ENCODE results near the gene ZNF853. TPM values are rescaled to one million over a fixed set of nuclear protein-coding genes. Genes with fewer than 3 reads are reported as not detected.
"Not testable (repeated sequence)": the region's sequence is repeated elsewhere in the genome, so short reads cannot be mapped to it uniquely, and the experiment has no call there.

Gene ZNF853
- total RNA-seq, 3 donors from 2014 or later: 5.8 to 11.7 (median 11.5) TPM

GRCh38 chr7:6575281-6576023 lies 40.0 kb upstream of the ZNF853 start:
- Histone ChIP-seq H3K4me3 (no peak overlapping the region), H3K36me3 (no peaks in the 10 kb centered on the region), H3K4me1 (no peaks in the 10 kb centered on the region), H3K27me3 (no peaks in the 10 kb centered on the region), H3K9me3 (no peaks in the 10 kb centered on the region), H3K27ac (no peak overlapping the region)
- no peak for TF ChIP-seq POLR2AphosphoS5 (IDR thresholded peaks at IDR 0.05)
- TF ChIP-seq POLR2A (IDR thresholded peaks at IDR 0.05): no peak
- TF ChIP-seq CTCF (IDR thresholded peaks at IDR 0.05): no peak
- DNase-seq (ENCODE audit: low spot score in 2 of 2): no peak
- intact Hi-C loops (cut with DNase I; ENCODE audit: low total_unique reads): no loop called here

GRCh38 chr7:6576024-6576866 lies 39.2 kb upstream of the ZNF853 start:
- DNase-seq (ENCODE audit: low spot score in 2 of 2): no peak
- H3K27me3 ChIP-seq: no peaks in the 10 kb centered on the region
- no peak overlapping the region for H3K27ac ChIP-seq
- H3K4me3 ChIP-seq: peak overlapping the region; percentile 37 to 72 (median 69)
- no peaks in the 10 kb centered on the region for H3K4me1 ChIP-seq
- no peaks in the 10 kb centered on the region for H3K9me3 ChIP-seq
- no peaks in the 10 kb centered on the region for H3K36me3 ChIP-seq
- intact Hi-C loops (cut with DNase I; ENCODE audit: low total_unique reads): no loop called here
- TF ChIP-seq POLR2A (IDR thresholded peaks at IDR 0.05) (no peak), CTCF (IDR thresholded peaks at IDR 0.05) (no peak), POLR2AphosphoS5 (IDR thresholded peaks at IDR 0.05) (no peak)

- H3K9me3 ChIP-seq; H3K36me3 ChIP-seq; H3K4me1 ChIP-seq; intact Hi-C loops (cut with DNase I; ENCODE audit: low total_unique reads); H3K27me3 ChIP-seq; DNase-seq (ENCODE audit: low spot score in 2 of 2): not testable (repeated sequence)
- peak overlapping the region; percentile 95 for H3K27ac ChIP-seq
- H3K4me3 ChIP-seq: peak overlapping the region; percentile 69 to 75 (median 72)
Measured at GRCh38 chr7:6576867-6577368, 38.5 kb upstream of the ZNF853 start.

- Histone ChIP-seq H3K4me1 (no peaks in the 10 kb centered on the region), H3K36me3 (no peaks in the 10 kb centered on the region), H3K9me3 (no peaks in the 10 kb centered on the region), H3K27ac (peak within 1 kb of the TSS; percentile 95), H3K4me3 (peak within 1 kb of the TSS; percentile 69 to 75 (median 72)), H3K27me3 (no peaks in the 10 kb centered on the region)
- DNase-seq (ENCODE audit: low spot score in 2 of 2): peak; percentile 53 to 75
- TF ChIP-seq POLR2A (IDR thresholded peaks at IDR 0.05): peak; percentile 92
- TF ChIP-seq CTCF (IDR thresholded peaks at IDR 0.05): no peak
- peak; percentile 82 to 87 (median 84) for TF ChIP-seq POLR2AphosphoS5 (IDR thresholded peaks at IDR 0.05)
- intact Hi-C loops (cut with DNase I; ENCODE audit: low total_unique reads): no loop called here
Measured at GRCh38 chr7:6577369-6578113, 37.9 kb upstream of the ZNF853 start, which contains the start of gene ZDHHC4. Gene ZDHHC4 (plus strand): TSS chr7:6577454. CDS start chr7:6580562, 3,108 bp downstream.
